HL-60 (cell line): ENCODE data around the gene ZIK1.

Source experiments
- DNase-seq, 2 experiments: peaks; one replicate each; pipeline ENCODE4 v3.0.0-alpha.2; 2010 to 2020; ENCODE audit warnings: low read depth in 1 of 2, low spot score in 1 of 2
- H3K27ac ChIP-seq: fragments of 250-450 bp; sonication (Bioruptor Pico); replicated peaks from 2 replicates; pipeline ENCODE4 v1.5.1; 2020; ENCODE audit warnings: mild to moderate bottlenecking, moderate library complexity
- H3K27me3 ChIP-seq: fragments of 250-450 bp; sonication (Bioruptor Pico); 2 replicates; pipeline ENCODE4 v1.5.1; 2021; ENCODE audit warnings: mild to moderate bottlenecking, moderate library complexity; ENCODE audit not compliant: insufficient read depth, poor library complexity, severe bottlenecking
- H3K4me3 ChIP-seq: replicated peaks from 2 replicates; pipeline ENCODE4 v1.5.1; 2011; ENCODE audit warnings: mild to moderate bottlenecking, control low read depth, low read length; ENCODE audit not compliant: insufficient read depth
- CTCF ChIP-seq: IDR thresholded peaks from one replicate; pipeline ENCODE4 v1.5.1; 2011; ENCODE audit warnings: low read length, control low read depth, inconsistent platforms; ENCODE audit not compliant: insufficient read depth
- GABPA ChIP-seq: IDR thresholded peaks from 2 replicates; pipeline ENCODE4 v1.6.1; 2012; ENCODE audit warnings: low read depth
- POLR2AphosphoS5 ChIP-seq: IDR thresholded peaks from 2 replicates; pipeline ENCODE4 v1.6.1; 2012; ENCODE audit warnings: low read depth
- REST ChIP-seq: IDR thresholded peaks from 2 replicates; pipeline ENCODE4 v1.6.1; 2012; ENCODE audit warnings: low read depth; ENCODE audit not compliant: insufficient replicate concordance
- SPI1 ChIP-seq: IDR thresholded peaks from 2 replicates; pipeline ENCODE4 v1.6.1; 2012; ENCODE audit warnings: low read depth, mild to moderate bottlenecking, borderline replicate concordance

Gene ZIK1

GRCh38 chr19:57576661-57577060 is 7.3 kb upstream of the ZIK1 start:
- Histone ChIP-seq H3K27ac (no peak overlapping the region), H3K4me3 (no peak overlapping the region), H3K27me3 (no peaks in the 10 kb centered on the region)
- TF ChIP-seq GABPA (no peak), CTCF (no peak), SPI1 (no peak), REST (no peak), POLR2AphosphoS5 (no peak)
- no peak for DNase-seq

GRCh38 chr19:57578487-57579205 is 5.3 kb upstream of the ZIK1 start, which contains the start of gene ZNF416:
ZNF416 (minus strand) TSS chr19:57578911; CDS start chr19:57578704, 207 bp downstream.
- TF ChIP-seq SPI1 (no peak), REST (no peak), CTCF (no peak), POLR2AphosphoS5 (0 out of 2 replicates have a peak, but pooled peaks have one; percentile 20), GABPA (peak; percentile 88)
- no peaks in the 10 kb centered on the region for H3K27me3 ChIP-seq
- peak within 1 kb of the TSS; percentile 44 for H3K27ac ChIP-seq
- DNase-seq = peak; percentile 97 to 99
- peak within 1 kb of the TSS; percentile 83 for H3K4me3 ChIP-seq

- no peaks in the 10 kb centered on the region for H3K27me3 ChIP-seq
- H3K4me3 ChIP-seq = no peak overlapping the region
- H3K27ac ChIP-seq = no peak overlapping the region
- TF ChIP-seq POLR2AphosphoS5 (no peak), GABPA (no peak), REST (no peak), SPI1 (no peak), CTCF (no peak)
- no peak for DNase-seq
Observed at GRCh38 chr19:57583104-57583520, 833 bp upstream of the ZIK1 start.
